HG02763 (cell line): Measurements from ENCODE around the gene RNASE1.
"Not testable (repeated sequence)": the region's sequence is repeated elsewhere in the genome, so short reads cannot be mapped to it uniquely, and the experiment has no call there.

Experiments used
- ATAC-seq: cut with Tn5 transposase; IDR thresholded peaks from one replicate; pipeline ENCODE4 v1.9.1; 2021; ENCODE audit warnings: mild to moderate bottlenecking, moderate library complexity; ENCODE audit not compliant: unreplicated experiment

The RNASE1 gene

DNA sequence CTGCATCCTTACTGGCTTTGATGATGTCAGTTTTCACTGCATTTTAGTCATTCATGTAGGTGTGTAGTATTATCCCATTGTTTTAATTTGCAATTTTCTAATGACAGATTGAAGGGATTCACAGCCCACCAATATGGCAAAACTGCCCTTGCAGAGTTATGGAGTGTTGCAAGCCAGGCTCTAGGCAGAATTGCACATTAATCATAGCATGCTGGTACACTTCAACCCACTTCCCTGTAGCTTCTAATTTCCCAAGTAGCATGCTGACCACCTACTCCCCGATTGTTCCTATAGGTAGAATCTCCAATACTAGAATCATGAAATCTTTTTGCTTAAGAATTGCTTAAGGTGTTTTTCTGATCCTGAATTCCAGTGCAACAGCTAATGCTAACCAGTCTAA is 26.7 kb downstream of the RNASE1 start:
- no peak for ATAC-seq

DNA sequence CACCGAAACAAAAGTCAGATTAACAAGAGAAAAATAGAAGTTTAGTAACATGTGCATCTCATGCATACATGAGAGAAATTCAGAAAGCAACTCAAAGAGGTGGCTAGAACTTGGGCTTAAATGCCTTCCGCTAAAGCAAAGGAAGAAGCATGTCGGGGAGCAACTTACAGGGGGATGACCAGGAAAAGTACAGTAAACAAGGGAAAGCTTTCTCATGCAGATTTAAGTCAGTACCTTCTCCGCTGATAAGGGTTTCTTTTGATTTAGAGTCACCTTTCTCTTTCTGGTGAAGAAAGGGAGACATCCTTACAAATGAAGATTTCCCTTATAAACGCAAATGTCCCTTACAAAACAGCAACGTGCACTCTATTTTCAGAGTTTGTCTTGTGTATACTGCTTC is 27.6 kb downstream of the RNASE1 start:
- no peak for ATAC-seq

DNA sequence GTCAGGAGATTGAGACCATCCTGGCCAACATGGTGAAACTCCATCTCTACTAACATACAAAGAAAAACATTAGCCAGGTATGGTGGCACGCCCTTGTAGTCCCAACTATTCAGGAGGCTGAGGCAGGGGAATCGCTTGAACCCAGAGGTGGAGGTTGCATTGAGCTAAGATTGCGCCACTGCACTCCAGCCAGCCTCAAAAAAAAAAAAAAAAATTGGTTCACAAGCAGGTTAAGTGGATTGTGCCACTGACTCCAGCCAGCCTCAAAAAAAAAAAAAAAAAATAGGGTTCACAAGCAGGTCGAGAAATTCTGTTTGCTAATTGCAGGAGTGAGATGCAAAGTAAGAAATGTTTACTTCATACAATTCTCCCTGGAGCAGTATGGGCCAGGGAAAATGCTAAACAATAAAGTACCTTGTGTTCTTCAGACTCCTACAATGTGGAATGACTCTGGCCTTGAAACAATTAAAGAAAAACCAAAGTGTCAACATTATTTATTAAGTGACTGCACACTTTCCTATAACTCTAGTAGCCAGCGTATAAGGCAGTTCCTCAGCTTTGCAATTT is 28.3 kb downstream of the RNASE1 start:
- ATAC-seq = no peak

DNA sequence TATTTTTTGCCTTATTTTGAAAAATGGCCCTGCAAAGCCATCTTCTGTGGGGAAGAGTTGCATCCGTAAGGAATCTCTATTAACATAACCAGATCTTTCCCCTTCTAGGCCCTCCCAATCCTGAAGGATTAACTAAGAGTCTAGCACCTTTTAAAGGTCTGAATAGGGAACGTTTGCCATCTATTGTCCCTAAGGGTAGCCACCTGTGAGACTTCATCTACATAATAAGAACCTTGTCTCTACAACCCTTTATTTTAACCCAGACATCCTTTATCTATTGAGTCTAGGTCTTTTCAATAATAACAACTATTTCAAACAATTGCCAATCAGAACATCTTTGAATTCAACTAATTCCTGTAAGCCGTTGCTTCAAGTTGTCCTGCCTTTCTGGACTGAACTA is 30.0 kb downstream of the RNASE1 start:
- ATAC-seq = no peak

DNA sequence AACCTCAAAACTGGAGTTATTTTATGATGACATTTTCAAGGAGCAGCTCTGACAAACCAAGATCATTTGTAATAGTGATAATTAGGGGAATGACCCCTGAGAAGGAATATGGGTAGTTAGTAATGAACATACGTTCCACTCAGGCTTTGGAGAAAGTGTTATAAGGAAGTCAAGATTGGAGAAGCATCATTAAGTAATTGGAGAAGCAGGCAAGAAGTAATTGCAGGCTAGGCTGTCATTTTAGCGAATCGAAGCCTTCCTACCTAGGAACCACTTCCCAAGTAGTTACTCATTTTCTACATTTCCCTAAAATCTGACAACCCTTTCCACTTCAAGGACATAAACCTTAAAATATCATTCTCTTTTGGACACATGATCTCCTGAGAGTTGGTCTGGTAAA is 33.2 kb downstream of the RNASE1 start:
- no peak for ATAC-seq

DNA sequence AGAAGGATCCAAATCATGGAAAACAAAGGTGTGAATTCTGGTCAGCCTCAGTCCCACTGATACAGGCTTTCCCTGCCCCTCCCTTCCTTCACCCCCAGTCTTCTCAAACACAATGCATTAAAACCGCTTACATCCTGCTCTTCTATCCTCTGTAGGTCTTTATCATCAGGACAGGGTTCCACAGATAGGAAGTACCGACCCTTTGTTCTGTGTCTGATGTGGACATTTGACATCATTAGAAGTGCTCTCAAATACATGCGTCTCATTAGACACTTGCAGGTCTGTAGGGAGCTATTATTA is 34.1 kb downstream of the RNASE1 start:
- ATAC-seq = no peak

DNA sequence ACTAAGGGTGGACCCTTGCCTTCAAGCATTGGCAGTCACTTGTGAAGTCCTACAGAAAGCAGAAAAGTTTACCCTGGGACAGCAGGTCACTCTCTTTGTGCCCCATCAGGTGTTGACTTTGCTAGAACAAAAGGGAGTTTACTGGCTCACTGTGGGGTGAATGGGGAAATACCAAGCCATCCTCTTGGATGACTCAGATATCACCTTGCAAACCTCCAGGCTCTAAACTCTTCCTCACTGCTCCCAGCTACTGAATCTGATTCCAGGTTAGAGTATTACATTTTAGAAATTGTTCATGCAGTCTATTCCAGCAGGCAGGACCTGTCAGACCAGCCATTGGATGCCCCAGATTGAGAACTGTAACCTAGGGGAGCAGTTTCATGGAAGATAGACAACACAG is 41.7 kb downstream of the RNASE1 start:
- no peak for ATAC-seq

DNA sequence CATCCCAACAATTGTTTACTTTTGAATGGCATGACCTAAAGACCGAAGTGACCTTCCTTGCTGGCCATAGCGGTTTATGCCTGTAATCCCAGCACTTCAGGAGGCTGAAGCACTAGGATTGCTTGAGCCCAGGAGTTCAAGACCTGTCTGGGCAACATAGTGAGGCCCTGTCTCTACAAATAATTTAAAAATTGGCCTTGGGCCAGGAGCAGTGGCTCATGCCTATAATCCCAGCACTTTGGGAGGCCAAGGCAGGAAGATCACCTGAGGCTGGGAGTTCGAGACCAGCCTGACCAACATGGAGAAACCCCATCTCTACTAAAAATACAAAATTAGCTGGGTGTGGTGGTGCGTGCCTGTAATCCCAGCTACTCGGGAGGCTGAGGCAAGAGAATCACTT is 43.2 kb downstream of the RNASE1 start:
- ATAC-seq = not testable (repeated sequence)

DNA sequence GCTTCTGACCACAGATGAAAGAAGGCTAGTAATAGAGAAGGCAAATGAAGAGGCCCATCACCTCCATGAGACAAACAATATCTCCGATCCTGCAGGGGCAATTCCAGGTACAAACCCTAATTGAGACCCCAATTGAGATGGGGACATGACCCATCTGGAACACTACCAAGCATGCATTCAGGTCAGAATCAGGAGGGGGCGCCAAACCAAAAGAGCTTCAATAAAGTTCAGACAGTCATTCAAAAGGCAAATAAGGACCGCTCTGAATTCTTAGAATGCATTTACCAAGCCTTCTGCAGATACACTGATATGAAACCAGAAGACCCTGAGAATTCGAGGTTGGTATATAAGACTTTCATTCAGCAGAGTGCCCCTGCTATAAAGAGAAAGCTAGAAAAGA is 44.7 kb downstream of the RNASE1 start:
- no peak for ATAC-seq

DNA sequence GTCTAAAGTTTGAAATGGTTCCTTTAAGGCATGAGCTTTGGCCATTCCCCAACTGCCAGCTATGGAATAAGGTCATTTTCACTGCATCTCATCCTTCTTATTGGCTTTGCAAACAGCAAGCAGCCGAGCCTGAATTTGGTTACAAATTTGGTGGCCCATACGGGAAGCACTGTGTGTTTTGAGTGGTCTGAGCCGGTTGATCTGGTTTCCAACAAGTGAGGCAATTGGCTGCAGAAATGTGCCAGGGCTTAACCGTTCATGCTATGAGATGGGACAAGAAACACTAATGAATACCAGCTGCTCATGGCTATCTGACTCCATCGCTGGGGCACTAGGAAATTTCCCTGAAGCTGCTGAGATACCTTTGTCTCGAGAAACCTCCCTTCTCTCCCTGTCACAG is 47.6 kb downstream of the RNASE1 start:
- ATAC-seq = no peak

DNA sequence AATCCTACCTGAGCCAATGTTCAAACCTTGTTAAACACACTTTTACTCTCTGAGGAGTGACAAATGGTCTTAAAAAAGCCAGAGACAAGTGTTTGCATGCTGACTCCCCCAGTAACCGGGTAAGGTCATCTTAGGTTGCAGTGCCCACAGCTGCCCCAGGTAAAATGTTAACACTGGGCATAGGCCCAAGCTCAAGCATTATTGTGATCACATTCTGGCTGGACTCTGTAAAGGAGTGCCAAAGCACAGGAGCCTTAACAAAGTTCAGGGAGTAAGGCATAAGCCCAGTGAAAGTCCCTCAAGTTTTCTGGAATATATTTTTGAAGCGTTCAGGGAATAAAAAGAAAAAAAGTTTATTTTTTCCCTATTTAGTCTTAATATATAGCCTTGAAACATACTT is 48.3 kb downstream of the RNASE1 start:
- no peak for ATAC-seq

DNA sequence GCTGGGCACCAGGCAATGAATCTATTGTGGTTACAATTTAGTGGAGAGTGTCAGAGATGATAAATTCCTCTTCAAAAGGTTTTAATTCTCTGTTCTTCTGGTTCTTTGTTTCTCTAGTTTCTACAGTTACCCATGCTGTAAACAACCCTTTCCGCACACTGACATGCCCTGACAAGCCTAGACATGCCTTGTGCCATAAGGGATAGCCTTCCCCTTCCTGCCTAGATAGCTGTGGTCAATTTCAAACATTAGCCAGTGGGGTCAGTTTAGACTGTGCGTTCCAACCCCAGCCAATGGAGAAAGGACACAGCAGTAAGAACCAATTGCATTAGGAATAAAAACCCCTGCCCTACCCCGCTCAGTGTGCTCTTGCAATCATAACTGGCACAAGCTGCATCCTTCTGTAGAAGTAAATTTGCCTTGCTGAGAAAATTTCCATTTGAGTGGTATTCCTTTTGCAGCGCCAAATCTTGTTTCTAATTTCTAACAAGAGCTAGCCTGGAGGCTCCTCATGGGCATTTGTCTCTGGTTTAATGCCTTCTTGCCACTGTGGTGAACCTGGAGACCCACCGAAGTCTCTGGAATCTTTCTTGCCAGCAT is 50.6 kb downstream of the RNASE1 start:
- no peak for ATAC-seq
